Transverse colon (tissue), 4 donors: ENCODE measurements around the gene BBX. TPM values are rescaled to one million over a fixed set of nuclear protein-coding genes. Genes with fewer than 3 reads are reported as not detected.
A peak's percentile ranks its signal among the peaks of the same experiment; 100 is the strongest.

Source experiments
- DNase-seq: peaks from one replicate; pipeline ENCODE4 v3.0.0-alpha.2; 2019
- H3K27ac ChIP-seq, 4 donors: fragments of 200-600 bp; sonication (generic); 2 replicates each; pipeline ENCODE4 v1.5.1; 2016 to 2018; ENCODE audit warnings: inconsistent platforms in 4 of 4
- H3K27me3 ChIP-seq: fragments of 200-600 bp; sonication (generic); 2 replicates; pipeline ENCODE4 v1.5.1; 2017; ENCODE audit warnings: inconsistent platforms
- H3K36me3 ChIP-seq, 4 donors: fragments of 200-600 bp; sonication (generic); 2 replicates each; pipeline ENCODE4 v1.5.1; 2017 to 2019; ENCODE audit warnings: inconsistent platforms in 4 of 4
- H3K4me1 ChIP-seq, 4 donors: fragments of 200-600 bp; sonication (generic); 2 replicates each; pipeline ENCODE4 v1.5.1; 2017 to 2020; ENCODE audit warnings: inconsistent platforms in 4 of 4
- H3K4me3 ChIP-seq, 4 donors: fragments of 200-600 bp; sonication (generic); 1 replicate in 1 of 4; 2 replicates in 3 of 4; pipeline versions ENCODE4 v1.5.1 to v1.6.1; 2017 to 2019; ENCODE audit warnings: inconsistent platforms in 4 of 4
- H3K9me3 ChIP-seq, 2 donors: fragments of 200-600 bp; sonication (generic); 2 replicates each; pipeline ENCODE4 v1.5.1; 2017 to 2019; ENCODE audit warnings: inconsistent platforms in 2 of 2
- CTCF ChIP-seq, 5 experiments: fragments of 200-600 bp in 3 of 5; fragments of 450-650 bp in 2 of 5; sonication (generic) in 3 of 5; IDR thresholded peaks; 1 replicate in 2 of 5; 2 replicates in 3 of 5; pipeline ENCODE4 v1.5.1; 2016 to 2017; ENCODE audit warnings: antibody characterized with exemption in 5 of 5, inconsistent platforms in 3 of 5, mild to moderate bottlenecking in 2 of 5, moderate library complexity in 1 of 5
- EP300 ChIP-seq: sonication (generic); formaldehyde crosslinking; IDR thresholded peaks from one replicate; pipeline ENCODE4 v1.6.1; 2017; ENCODE audit warnings: antibody characterized with exemption, low read depth
- POLR2A ChIP-seq: fragments of 450-650 bp; IDR thresholded peaks from one replicate; pipeline ENCODE4 v1.6.1; 2016; ENCODE audit warnings: antibody characterized with exemption, mild to moderate bottlenecking, moderate library complexity
- POLR2AphosphoS5 ChIP-seq, 3 donors: sonication (generic); formaldehyde crosslinking; IDR thresholded peaks; one replicate each; pipeline ENCODE4 v1.6.1; 2016; ENCODE audit warnings: antibody characterized with exemption in 3 of 3
- WGBS, 2 donors: methylation state at CpG; one replicate each; pipeline ENCODE4 v1.1.5; 2018; ENCODE audit warnings: low coverage in 1 of 2; 5-methylcytosine and 5-hydroxymethylcytosine counted together
- in situ Hi-C, 4 donors: fragments of 200-750 bp; cut with MboI; loops; one replicate each; pipeline versions ENCODE4 v1.15.0 to v1.15.1; 2017; ENCODE audit warnings: low sequenced_read_pairs in 3 of 4, low pct_ligation_motif_present in 1 of 4, low pct_unique_long_range_greater_than_20kb in 1 of 4
- intact Hi-C: fragments of 100-400 bp; cut with DNase I; formaldehyde crosslinking; loops from one replicate; pipeline ENCODE4 v1.15.1; 2023; ENCODE audit warnings: low total_unique reads
- total RNA-seq, 4 donors: library from RNA; depleted of rRNA; stranded (reverse); fragments of >200 nt; gene quantifications; one replicate each; pipeline ENCODE4 v1.1.0, GENCODE V29; 2016

The BBX gene
- total RNA-seq, 4 donors from 2014 or later: 22.5 to 39.6 (median 33.1) TPM

GRCh38 chr3:107654218-107654617, 131.5 kb downstream of the BBX start:
- intact Hi-C loops: loop anchor here (5.0 kb wide), 1 partner anchor 1063 kb away; no protein-coding TSS in a partner anchor
- in situ Hi-C loops: no loop called here
- Histone ChIP-seq H3K4me3 (no peak overlapping the region), H3K36me3 (no peaks in the 10 kb centered on the region), H3K9me3 (no peaks in the 10 kb centered on the region), H3K4me1 (peaks cover 0 to 5% (median 0%) of the 10 kb centered on the region in 4 donors), H3K27me3 (no peaks in the 10 kb centered on the region), H3K27ac (no peak overlapping the region)
- DNase-seq: no peak
- WGBS, 2 donors: 95 to 100% methylated on average over 1 of the region's 1 CpG
- no peak for TF ChIP-seq POLR2A
- TF ChIP-seq CTCF (IDR thresholded peaks at IDR 0.05): no peak
- no peak for TF ChIP-seq POLR2AphosphoS5 (IDR thresholded peaks at IDR 0.05)
- no peak for TF ChIP-seq EP300

GRCh38 chr3:107657971-107658370, 135.2 kb downstream of the BBX start:
- Histone ChIP-seq H3K36me3 (no peaks in the 10 kb centered on the region), H3K4me3 (no peak overlapping the region), H3K27ac (no peak overlapping the region), H3K4me1 (peaks cover 0 to 19% (median 4%) of the 10 kb centered on the region in 4 donors), H3K27me3 (no peaks in the 10 kb centered on the region), H3K9me3 (no peaks in the 10 kb centered on the region)
- DNase-seq: no peak
- TF ChIP-seq EP300 (no peak), POLR2A (no peak), CTCF (IDR thresholded peaks at IDR 0.05) (no peak), POLR2AphosphoS5 (IDR thresholded peaks at IDR 0.05) (no peak)
- WGBS, 2 donors: 51 to 61% methylated on average over 2 of the region's 2 CpGs
- intact Hi-C loops: no loop called here
- in situ Hi-C loops: no loop called here

- Histone ChIP-seq H3K36me3 (no peaks in the 10 kb centered on the region), H3K27me3 (no peaks in the 10 kb centered on the region), H3K9me3 (no peaks in the 10 kb centered on the region), H3K27ac (peak overlapping the region in 1 of 4 donors; percentile 58), H3K4me1 (peaks cover 0 to 23% (median 4%) of the 10 kb centered on the region in 4 donors), H3K4me3 (no peak overlapping the region)
- 39 to 64% methylated on average over 2 to 3 of the region's 3 CpGs for WGBS, 2 donors
- intact Hi-C loops (no loop called here), in situ Hi-C loops (no loop called here)
- TF ChIP-seq POLR2A (no peak), EP300 (no peak), CTCF (IDR thresholded peaks at IDR 0.05) (peak; percentile 37 to 53 (median 47))
- DNase-seq: no peak
Observed at GRCh38 chr3:107660306-107660976, 137.7 kb downstream of the BBX start.

- Histone ChIP-seq H3K4me3 (no peak overlapping the region), H3K27me3 (no peaks in the 10 kb centered on the region), H3K9me3 (no peaks in the 10 kb centered on the region), H3K27ac (peak overlapping the region; percentile 54 to 65 (median 60)), H3K4me1 (peaks cover 0 to 23% (median 4%) of the 10 kb centered on the region in 4 donors), H3K36me3 (no peaks in the 10 kb centered on the region)
- in situ Hi-C loops (no loop called here), intact Hi-C loops (no loop called here)
- no peak for DNase-seq
- 53 to 71% methylated on average over 3 of the region's 3 CpGs for WGBS, 2 donors
- no peak for TF ChIP-seq CTCF (IDR thresholded peaks at IDR 0.05)
- no peak for TF ChIP-seq POLR2AphosphoS5 (IDR thresholded peaks at IDR 0.05)
- no peak for TF ChIP-seq POLR2A
- no peak for TF ChIP-seq EP300
Observed at GRCh38 chr3:107661447-107662123, 138.8 kb downstream of the BBX start.
